DMS 273 (cell line): ENCODE data around the gene ZNF585A.
"Not testable (repeated sequence)": the region's sequence is repeated elsewhere in the genome, so short reads cannot be mapped to it uniquely, and the experiment has no call there.

Experiments
- DNase-seq: peaks from one replicate; lab custom pipeline; 2025; ENCODE audit not compliant: unreplicated experiment; lab: John Stamatoyannopoulos, UW

Gene ZNF585A

DNA sequence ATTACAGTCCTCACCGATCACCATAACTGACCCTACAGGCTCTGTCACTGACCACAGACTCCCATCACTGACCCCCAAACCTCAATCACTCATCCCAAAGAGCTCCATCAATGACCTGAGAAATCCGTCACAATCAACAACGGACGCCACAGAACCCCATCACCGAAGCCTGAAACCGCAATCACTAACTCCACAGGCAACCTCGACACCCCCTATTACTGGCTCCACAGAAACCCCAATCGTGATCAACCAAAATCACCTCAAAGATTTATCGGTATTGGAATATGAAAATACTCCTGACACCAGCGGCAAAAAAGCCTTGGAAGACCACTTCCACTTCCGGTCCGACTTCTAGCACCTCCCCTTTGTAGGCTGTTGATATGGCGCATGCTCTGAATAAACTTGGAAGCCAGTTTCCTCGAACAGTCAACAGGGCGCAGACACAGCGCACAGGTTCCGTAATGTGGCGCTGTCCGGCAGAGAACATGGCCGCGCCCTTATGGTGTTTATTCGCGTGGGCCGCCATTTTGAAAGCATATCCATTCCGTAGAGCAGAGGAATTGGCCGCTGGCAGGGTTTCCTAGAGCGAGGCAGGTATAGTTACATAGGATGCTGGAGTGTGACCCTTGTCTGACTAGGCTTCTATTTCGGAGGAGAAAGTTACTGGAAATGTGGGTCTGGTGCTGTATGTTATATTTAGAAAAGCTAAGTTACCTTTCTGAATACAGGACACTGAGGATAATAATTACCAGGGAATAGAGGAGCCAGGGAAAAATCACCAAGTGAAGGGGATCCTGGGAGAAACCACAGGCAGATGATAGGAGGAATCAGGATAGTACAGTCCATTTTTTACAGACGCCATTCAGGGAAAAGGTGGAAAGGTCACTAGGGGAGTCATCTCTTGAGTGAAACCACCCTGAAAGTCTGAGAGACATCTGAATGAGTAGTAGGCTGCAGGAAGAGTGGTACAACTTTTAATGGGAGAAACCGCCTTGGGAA, at the start of gene ZNF585A:
Gene ZNF585A (minus strand): TSS at position 328 of the 999 bp plus-strand sequence. CDS start 2,785 bp downstream, outside the sequence.
- peak; percentile 98 for DNase-seq

GRCh38 chr19:37221136-37221535, 48.6 kb upstream of the ZNF585A start:
- no peak for DNase-seq

GRCh38 chr19:37220383-37220782, 47.9 kb upstream of the ZNF585A start:
- no peak for DNase-seq

GRCh38 chr19:37218592-37218935, 46.1 kb upstream of the ZNF585A start:
- peak; percentile 25 for DNase-seq

- DNase-seq: peak; percentile 96
Measured at GRCh38 chr19:37217775-37218591, 45.5 kb upstream of the ZNF585A start, which contains the start of gene ZNF383. Gene ZNF383 (plus strand): TSS chr19:37218214. CDS start chr19:37230454, 12,240 bp downstream.

DNA sequence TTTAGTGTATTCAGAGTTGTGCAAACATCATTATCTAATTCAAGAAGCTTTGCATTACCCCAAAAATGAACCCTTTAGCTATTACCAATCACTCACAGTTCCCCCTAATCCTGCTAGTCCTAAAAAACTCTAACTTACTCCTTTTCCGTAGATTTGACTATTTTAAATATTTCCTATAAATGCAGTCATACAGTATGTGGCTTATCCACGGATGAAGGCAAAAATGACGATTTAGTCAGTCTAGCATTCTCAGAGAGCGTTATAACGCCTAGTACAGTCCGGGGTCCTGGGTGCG, 44.9 kb upstream of the ZNF585A start:
- DNase-seq: no peak

DNA sequence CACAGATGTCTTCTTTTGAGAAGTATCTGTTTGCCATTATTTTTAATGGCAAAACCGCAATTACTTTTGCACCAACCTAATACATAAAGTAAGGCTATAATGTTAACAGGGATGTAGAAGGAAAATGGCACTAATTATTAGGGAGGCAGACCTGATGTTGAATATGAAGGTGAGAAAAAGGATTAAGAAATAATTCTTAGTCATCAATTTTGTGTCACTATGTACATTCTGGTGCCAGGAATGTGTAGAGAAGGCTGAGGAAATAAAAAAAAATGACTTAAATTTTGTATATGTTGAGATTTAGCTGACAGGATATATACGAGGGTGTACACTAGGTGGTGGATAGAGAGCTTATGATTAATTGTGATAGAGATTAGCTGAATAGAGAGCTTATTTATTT, 25.3 kb upstream of the ZNF585A start:
- no peak for DNase-seq

DNA sequence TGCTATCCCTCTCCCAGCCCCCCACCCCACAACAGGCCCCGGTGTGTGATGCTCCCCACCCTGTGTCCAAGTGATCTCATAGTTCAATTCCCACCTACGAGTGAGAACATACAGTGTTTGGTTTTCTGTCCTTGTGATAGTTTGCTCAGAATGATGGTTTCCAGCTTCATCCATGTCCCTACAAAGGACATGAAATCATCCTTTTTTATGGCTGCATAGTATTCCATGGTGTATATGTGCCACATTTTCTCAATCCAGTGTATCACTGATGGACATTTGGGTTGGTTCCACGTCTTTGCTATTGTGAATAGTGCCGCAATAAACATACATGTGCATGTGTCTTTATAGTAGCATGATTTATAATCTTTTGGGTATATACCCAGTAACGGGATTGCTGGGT, 24.6 kb upstream of the ZNF585A start:
- not testable (repeated sequence) for DNase-seq

DNA sequence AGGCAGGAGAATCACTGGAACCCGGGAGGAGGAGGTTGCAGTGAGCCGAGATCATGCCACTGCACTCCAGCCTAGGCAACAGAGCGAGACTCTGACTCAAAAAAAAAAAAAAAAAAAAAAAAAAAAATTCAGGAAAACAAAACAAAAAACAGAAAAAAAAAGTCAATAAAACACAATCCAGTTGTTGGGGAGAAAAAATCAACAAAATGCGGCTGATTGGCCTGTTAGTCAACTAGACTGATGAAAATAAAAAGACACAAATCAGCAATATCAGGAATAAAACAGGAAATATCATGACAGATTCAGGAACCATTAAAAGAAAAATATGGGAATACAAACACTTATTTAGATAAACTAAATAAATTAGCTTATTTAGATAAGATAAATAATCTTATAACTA, 22.8 kb upstream of the ZNF585A start:
- not testable (repeated sequence) for DNase-seq

DNA sequence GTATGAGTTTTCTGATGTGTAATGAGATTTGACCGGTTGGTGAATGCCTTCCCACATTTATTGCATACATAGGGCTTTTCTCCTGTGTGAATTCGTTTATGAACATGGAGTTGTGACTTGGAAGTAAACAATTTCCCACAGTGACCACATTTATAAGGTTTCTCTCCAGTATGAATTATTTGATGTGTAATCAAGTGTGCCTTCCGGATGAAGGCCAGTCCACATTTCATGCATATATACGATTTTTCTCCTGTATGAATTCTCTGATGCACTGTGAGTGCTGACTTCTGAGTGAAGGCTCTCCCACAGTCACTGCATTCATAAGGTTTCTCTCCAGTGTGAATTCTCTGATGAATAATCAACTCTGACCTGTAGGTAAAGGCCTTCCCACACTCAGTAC, 13.6 kb upstream of the ZNF585A start:
- DNase-seq: not testable (repeated sequence)

DNA sequence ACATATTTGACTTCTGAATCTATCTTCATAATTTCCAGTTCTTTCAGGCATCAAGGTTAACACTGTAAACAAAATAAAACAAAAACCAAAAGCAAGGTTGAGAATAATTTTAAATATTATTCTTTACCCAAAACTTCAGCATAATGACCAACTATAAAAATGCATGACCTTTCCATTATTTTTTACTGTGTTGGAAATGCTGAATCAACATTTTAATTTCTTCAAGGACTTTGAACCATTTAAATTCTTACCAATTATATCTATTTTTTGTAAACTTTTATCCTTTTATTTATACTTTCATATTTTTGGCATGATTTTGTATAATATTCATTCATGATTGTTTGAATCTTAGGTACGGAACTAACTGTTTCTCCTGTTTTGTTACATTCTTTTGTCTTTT, 6.9 kb downstream of the ZNF585A start:
- DNase-seq: no peak

DNA sequence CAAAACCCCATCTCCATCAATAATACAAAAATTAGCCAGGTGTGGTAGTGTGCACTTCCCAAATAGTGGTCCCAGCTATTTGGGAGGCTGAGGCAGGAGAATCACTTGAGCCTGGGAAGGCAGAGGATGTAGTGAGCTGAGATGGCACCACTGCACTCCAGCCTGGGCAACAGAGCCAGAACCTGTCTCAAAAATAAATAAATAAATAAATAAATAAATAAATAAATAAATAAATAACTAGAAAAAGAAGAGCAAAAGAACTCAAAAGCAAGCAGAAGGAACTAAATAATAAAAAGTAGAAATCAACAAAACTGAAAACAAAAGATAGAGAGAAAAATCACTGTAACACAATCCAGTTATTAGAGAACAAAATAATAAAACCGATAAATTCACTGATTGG, 12.3 kb downstream of the ZNF585A start:
- no peak for DNase-seq

GRCh38 chr19:37148214-37148613, 24.3 kb downstream of the ZNF585A start:
- no peak for DNase-seq

DNA sequence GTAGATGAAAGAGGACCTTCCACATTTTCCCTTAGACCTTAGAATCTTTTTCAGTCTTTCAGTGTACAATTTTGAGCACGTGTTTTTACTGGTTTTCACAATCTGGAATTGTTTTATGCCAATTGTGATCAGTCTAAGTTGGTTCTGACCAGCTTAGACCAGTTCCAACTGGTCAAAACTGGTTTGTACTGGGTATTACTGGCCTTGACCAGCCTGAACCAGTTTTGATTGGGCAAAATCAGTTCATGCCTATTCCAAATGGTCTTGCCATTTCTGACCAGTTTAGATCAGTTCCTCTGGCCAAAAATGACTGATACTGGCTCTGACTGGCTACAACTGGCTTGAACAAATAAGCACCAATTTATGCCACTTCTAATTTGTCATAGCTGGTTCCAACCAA, 36.4 kb downstream of the ZNF585A start:
- DNase-seq: no peak

DNA sequence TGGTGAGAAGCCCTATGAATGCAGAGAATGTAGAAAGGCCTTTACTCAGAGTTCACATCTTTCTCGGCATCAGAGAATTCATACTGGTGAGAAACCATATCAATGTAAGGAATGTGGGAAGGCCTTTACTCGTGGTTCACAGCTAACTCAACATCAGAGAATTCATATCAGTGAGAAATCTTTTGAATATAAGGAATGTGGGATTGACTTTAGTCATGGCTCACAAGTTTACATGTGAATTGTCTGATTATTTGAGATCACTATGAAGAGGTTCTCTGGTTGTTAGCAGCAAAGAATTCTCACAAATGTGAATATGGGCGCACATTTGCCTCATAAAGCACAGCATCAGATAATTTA, 43.7 kb downstream of the ZNF585A start:
- DNase-seq: no peak

DNA sequence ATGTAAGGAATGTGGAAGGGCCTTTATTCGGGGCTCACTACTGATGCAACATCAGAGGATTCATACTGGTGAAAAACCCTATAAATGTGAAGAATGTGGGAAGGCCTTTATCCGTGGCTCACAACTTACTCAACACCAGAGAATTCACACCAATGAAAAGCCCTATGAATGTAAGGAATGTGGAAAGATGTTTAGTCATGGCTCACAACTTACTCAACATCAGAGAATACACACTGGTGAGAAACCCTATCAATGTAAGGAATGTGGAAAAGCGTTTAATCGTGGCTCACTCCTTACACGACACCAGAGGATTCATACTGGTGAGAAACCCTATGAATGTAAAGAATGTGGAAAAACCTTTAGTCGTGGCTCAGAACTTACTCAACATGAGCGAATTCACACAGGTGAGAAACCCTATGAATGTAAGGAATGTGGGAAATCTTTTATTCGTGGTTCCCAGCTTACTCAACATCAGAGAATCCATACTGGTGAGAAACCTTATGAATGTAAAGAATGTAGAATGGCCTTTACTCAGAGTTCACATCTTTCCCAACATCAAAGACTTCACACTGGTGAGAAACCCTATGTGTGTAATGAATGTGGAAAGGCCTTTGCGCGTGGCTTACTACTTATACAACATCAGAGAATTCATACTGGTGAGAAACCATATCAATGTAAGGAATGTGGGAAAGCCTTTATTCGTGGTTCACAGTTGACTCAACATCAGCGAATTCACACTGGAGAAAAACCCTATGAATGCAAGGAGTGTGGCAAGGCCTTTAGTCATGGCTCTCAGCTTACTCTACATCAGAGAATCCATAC, 44.3 kb downstream of the ZNF585A start:
- DNase-seq: no peak

DNA sequence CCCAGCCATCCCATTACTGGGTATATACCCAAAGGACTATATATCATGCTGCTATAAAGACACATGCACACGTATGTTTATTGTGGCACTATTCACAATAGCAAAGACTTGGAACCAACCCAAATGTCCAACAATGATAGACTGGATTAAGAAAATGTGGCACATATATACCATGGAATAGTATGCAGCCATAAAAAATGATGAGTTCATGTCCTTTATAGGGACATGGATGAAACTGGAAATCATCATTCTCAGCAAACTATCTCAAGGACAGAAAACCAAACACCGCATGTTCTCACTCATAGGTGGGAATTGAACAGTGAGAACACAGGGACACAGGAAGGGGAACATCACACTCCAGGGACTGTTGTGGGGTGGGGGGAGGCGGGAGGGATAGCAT, 50.4 kb downstream of the ZNF585A start:
- DNase-seq: not testable (repeated sequence)

DNA sequence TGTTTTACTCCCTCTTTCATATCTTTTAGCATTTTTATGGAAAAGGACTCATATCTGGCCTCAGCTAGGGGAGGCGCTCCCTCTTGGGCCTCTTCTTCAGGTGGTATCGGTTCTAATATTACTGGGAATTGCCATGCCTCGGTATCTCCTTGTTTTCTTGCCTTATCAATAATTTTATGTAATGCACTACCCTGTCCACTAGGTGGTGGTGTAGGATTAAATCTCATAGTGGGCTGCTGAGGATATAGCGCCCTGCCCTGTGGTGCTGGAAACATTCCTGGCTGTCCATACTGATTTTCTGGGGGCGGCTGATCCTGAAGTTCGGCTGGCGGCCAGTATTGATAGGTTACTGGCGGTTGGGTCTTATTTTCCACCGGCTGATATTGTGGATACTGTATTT, 58.5 kb downstream of the ZNF585A start:
- peak; percentile 27 for DNase-seq

DNA sequence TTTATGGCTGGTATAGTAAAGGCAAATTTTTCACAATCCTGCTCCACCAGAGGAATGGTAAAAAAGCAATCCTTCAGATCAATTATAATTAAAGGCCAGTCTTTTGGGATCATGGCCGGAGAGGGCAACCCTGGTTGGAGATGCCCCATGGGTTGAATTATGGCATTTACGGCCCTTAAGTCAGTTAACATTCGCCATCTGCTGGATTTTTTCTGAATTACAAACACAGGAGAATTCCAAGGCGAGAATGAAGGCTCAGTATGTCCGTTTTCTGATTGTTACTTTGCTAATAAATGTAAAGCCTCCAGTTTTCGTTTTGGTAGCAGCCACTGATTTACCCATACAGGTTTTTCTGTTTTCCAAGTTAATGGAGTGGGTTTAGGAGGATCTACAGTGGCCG, 60.7 kb downstream of the ZNF585A start:
- DNase-seq: peak; percentile 66

DNA sequence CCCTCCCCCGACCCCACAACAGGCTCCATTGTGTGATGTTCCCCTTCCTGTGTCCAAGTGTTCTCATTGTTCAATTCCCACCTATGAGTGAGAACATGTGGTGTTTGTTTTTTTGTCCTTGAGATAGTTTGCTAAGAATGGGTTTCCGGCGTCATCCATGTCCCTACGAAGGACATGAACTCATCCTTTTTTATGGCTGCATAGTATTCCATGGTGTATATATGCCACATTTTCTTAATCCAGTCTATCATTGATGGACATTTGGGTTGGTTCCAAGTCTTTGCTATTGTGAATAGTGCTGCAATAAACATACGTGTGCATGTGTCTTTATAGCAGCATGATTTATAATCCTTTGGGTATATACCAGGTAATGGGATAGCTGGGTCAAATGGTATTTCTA, 68.4 kb downstream of the ZNF585A start:
- not testable (repeated sequence) for DNase-seq

- DNase-seq: no peak
Measured at GRCh38 chr19:37098570-37098969, 73.9 kb downstream of the ZNF585A start.
